A549 (cell line): ENCODE measurements around the gene ZP3. TPM values are rescaled to one million over a fixed set of nuclear protein-coding genes. Genes with fewer than 3 reads are reported as not detected.

Experiments used
- ATAC-seq, 2 experiments: fragments of 200-7000 bp in 1 of 2; fragments of >200 bp in 1 of 2; cut with Nextera tagmentation in 1 of 2; cut with Tn5 transposase in 1 of 2; 3 replicates each; pipeline versions ENCODE4 v1.8.0 to v1.9.1; 2018 to 2020; ENCODE audit warnings: mild to moderate bottlenecking in 1 of 2, moderate library complexity in 1 of 2
- CTCF ChIA-PET: fragments of 300-600 bp; sonication (Branson Sonifier 250); formaldehyde crosslinking; extraction: SDS; loops from one replicate; lab custom pipeline; 2021; ENCODE audit warnings: antibody characterized with exemption, inconsistent platforms; lab: Yijun Ruan, JAX
- POLR2A ChIA-PET: fragments of 350-600 bp; formaldehyde crosslinking; extraction: SDS; loops from one replicate; lab custom pipeline; 2021; ENCODE audit warnings: antibody characterized with exemption, inconsistent platforms; lab: Yijun Ruan, JAX
- DNase-seq, 2 experiments: peaks; one replicate each; pipeline versions ENCODE4 v3.0.0 to v3.0.0-alpha.2; 2011 to 2016; ENCODE audit warnings: low read depth in 1 of 2, low spot score in 1 of 2
- FAIRE-seq: peaks from 2 replicates; lab custom pipeline; 2011; peaks lifted over from hg19 to GRCh38; lab: Jason Lieb, UNC
- H3K27ac ChIP-seq, 2 experiments: fragments of >200 bp; sonication (Bioruptor Twin); formaldehyde crosslinking; 3 replicates each; pipeline ENCODE4 v1.5.1; 2016 to 2017
- H3K4me1 ChIP-seq: fragments of >200 bp; sonication (Bioruptor Twin); formaldehyde crosslinking; 3 replicates; pipeline ENCODE4 v1.6.1; 2016
- H3K4me2 ChIP-seq: fragments of >200 bp; sonication (Bioruptor Twin); formaldehyde crosslinking; 3 replicates; pipeline ENCODE4 v1.6.1; 2016
- H3K4me3 ChIP-seq: fragments of >200 bp; sonication (Bioruptor Twin); formaldehyde crosslinking; 3 replicates; pipeline ENCODE4 v1.5.1; 2016
- H3K9me3 ChIP-seq: fragments of >200 bp; sonication (Bioruptor Twin); formaldehyde crosslinking; 3 replicates; pipeline ENCODE4 v1.6.1; 2016
- BHLHE40 ChIP-seq: IDR thresholded peaks from 2 replicates; pipeline ENCODE4 v1.6.1; 2012; ENCODE audit warnings: low read depth, low read length, inconsistent platforms
- CBX2 ChIP-seq: fragments of 200-600 bp; sonication (generic); IDR thresholded peaks from 2 replicates; pipeline ENCODE4 v1.6.1; 2016; ENCODE audit warnings: low read depth, mild to moderate bottlenecking, borderline replicate concordance
- CHD2 ChIP-seq: fragments of 150-350 bp; IDR thresholded peaks from 2 replicates; pipeline ENCODE4 v1.6.1; 2014; ENCODE audit warnings: low read length; ENCODE audit not compliant: partially characterized antibody
- CHD4 ChIP-seq: fragments of 200-600 bp; sonication (generic); IDR thresholded peaks from 2 replicates; pipeline ENCODE4 v1.6.1; 2016; ENCODE audit warnings: antibody characterized with exemption, mild to moderate bottlenecking, borderline replicate concordance
- CTCF ChIP-seq: fragments of >200 bp; sonication (Bioruptor Twin); formaldehyde crosslinking; IDR thresholded peaks from 3 replicates; pipeline ENCODE4 v1.5.1; 2016
- E2F6 ChIP-seq: IDR thresholded peaks from 2 replicates; pipeline ENCODE4 v1.6.1; 2012; ENCODE audit warnings: low read depth, borderline replicate concordance
- ESRRA ChIP-seq: fragments of 150-350 bp; IDR thresholded peaks from 2 replicates; pipeline ENCODE4 v1.6.1; 2014; ENCODE audit warnings: mild to moderate bottlenecking, low read length, borderline replicate concordance
- HOXA7 ChIP-seq: fragments of 250-450 bp; sonication (Bioruptor Pico); IDR thresholded peaks from 2 replicates; pipeline ENCODE4 v1.5.0; 2020; ENCODE audit warnings: mild to moderate bottlenecking, moderate library complexity
- HOXB13 ChIP-seq: fragments of 250-450 bp; sonication (Bioruptor Pico); IDR thresholded peaks from 2 replicates; pipeline ENCODE4 v1.5.0; 2020; ENCODE audit warnings: low read depth, mild to moderate bottlenecking, moderate library complexity
- HOXB5 ChIP-seq: fragments of 250-450 bp; sonication (Bioruptor Pico); IDR thresholded peaks from 2 replicates; pipeline ENCODE4 v1.5.0; 2020; ENCODE audit warnings: mild to moderate bottlenecking, moderate library complexity
- MYC ChIP-seq: IDR thresholded peaks from 2 replicates; pipeline ENCODE4 v1.6.1; 2012; ENCODE audit warnings: mild to moderate bottlenecking, inconsistent platforms, low read length, improper control_type of control experiment, borderline replicate concordance
- NR3C1 ChIP-seq: fragments of >200 bp; sonication (Bioruptor Twin); formaldehyde crosslinking; IDR thresholded peaks from 3 replicates; pipeline ENCODE4 v1.6.1; 2017
- POLR2A ChIP-seq: IDR thresholded peaks from 2 replicates; pipeline ENCODE4 v1.6.1; 2012; ENCODE audit warnings: mild to moderate bottlenecking, low read length
- RCOR1 ChIP-seq: fragments of 150-350 bp; IDR thresholded peaks from 2 replicates; pipeline ENCODE4 v1.6.1; 2014; ENCODE audit warnings: antibody characterized with exemption, low read length, low read depth
- SREBF2 ChIP-seq: fragments of 450-650 bp; IDR thresholded peaks from 2 replicates; pipeline ENCODE4 v1.6.1; 2014; ENCODE audit warnings: mild to moderate bottlenecking, moderate library complexity
- TP53 ChIP-seq: fragments of 250-450 bp; sonication (Bioruptor Pico); IDR thresholded peaks from 2 replicates; pipeline ENCODE4 v1.5.0; 2021; ENCODE audit warnings: mild to moderate bottlenecking, moderate library complexity
- ZC3H11A ChIP-seq: fragments of 450-650 bp; IDR thresholded peaks from 2 replicates; pipeline ENCODE4 v1.6.1; 2014; ENCODE audit warnings: antibody characterized with exemption, mild to moderate bottlenecking
- ZFP36 ChIP-seq: fragments of 450-650 bp; IDR thresholded peaks from 2 replicates; pipeline ENCODE4 v1.6.1; 2014; ENCODE audit warnings: borderline replicate concordance; ENCODE audit not compliant: partially characterized antibody
- ZNF302 ChIP-seq: fragments of 250-450 bp; sonication (Bioruptor Pico); IDR thresholded peaks from 2 replicates; pipeline ENCODE4 v1.9.0; 2021; ENCODE audit warnings: inconsistent platforms, mild to moderate bottlenecking, moderate library complexity
- WGBS: methylation state at CpG from one replicate; pipeline ENCODE4 v1.1.6; 2017; ENCODE audit errors: missing lambda C conversion rate; 5-methylcytosine and 5-hydroxymethylcytosine counted together
- polyA minus RNA-seq: library from RNA; depleted of rRNA, polyadenylated mRNA; stranded (reverse); fragments of >200 nt; gene quantifications from 2 replicates; pipeline ENCODE4 v1.2.3, GENCODE V29; 2011; rRNA and poly(A)+ RNA removed
- polyA plus RNA-seq, 4 experiments: library from polyadenylated mRNA; depleted of rRNA in 3 of 4; stranded (reverse); fragments of >200 nt; fragmentation: RNase III in 1 of 4; extraction: RNeasy Plus Mini Kit Qiagen cat#74134 plus additional on column Dnase treatment in 1 of 4; gene quantifications; 2 replicates in 3 of 4; 3 replicates in 1 of 4; pipeline ENCODE4 v1.2.3, GENCODE V29; 2011 to 2017

Gene ZP3
- polyA plus RNA-seq (2011; rRNA removed) (26.5 and 38.6 TPM in 2 replicates), polyA plus RNA-seq (2017; fragmentation: RNase III; extraction: RNeasy Plus Mini Kit Qiagen cat#74134 plus additional on column Dnase treatment) (19.5 to 21.4 TPM (median 20.1 TPM) in 3 replicates), polyA minus RNA-seq (80.6 and 90.3 TPM in 2 replicates)
- polyA plus RNA-seq (2012; cell fraction: cytosol; rRNA removed), result 23.7 and 28.6 TPM in 2 replicates
- polyA plus RNA-seq (2012; cell fraction: nucleus; rRNA removed), result 31.7 and 32.8 TPM in 2 replicates

DNA sequence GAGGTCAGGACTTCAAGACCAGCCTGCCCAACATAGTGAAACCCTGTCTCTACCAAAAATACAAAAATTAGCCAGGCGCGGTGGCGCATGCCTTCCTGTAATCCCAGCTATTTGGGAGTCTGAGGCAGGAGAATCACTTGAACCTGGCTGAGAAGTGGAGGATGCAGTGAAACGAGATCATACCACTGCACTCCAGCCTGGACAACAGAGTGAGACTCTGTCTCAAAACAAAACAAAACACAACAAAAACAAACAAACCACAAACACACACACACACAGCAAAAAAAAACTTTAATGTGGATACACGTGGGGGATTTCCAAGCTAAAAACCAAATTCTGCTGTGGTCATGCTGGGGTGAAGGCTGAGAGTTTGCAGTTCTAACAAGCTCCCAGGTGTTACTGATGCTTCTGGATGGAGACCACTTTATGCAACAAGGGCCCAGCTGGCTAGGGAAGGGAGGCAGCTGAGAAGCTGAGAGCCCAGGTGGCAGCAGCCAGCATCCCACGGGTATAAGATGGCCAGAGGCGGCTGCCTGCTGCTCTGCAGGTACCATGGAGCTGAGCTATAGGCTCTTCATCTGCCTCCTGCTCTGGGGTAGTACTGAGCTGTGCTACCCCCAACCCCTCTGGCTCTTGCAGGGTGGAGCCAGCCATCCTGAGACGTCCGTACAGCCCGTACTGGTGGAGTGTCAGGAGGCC, at the start of gene ZP3:
Gene ZP3 (plus strand): TSS at position 538 of the 699 bp plus-strand sequence. CDS start 15 bp downstream, at position 553.
- peaks cover 7% of the 10 kb centered on the region; the same call in 1 of the 3 replicates for H3K9me3 ChIP-seq

GRCh38 chr7:76375251-76375650, 49.5 kb upstream of the ZP3 start:
- no peak for FAIRE-seq
- no peak for ATAC-seq
- 96% methylated on average over 9 of the region's 9 CpGs for WGBS
- no peak for DNase-seq
- H3K9me3 ChIP-seq, result no peaks in the 10 kb centered on the region
- no peak overlapping the region for H3K4me2 ChIP-seq
- peak overlapping the region; percentile 33 to 96; a peak in 4 of 6 replicates for H3K27ac ChIP-seq
- CTCF ChIA-PET, result interaction anchor here (4.0 to 4.9 kb wide), 2 partner anchors 10 to 16 kb away, joined by 21 to 28 read pairs; partner anchors contain the start of gene YWHAG
- no peak overlapping the region for H3K4me3 ChIP-seq
- peaks cover 58% of the 10 kb centered on the region for H3K4me1 ChIP-seq
- POLR2A ChIA-PET, result no interaction called here
- TF ChIP-seq CBX2, result no peak
- no peak for TF ChIP-seq NR3C1
- no peak for TF ChIP-seq SREBF2

More for the DNA sequence above, at the start of gene ZP3:
- Histone ChIP-seq H3K27ac (peak within 1 kb of the TSS; percentile 71 to 83), H3K4me2 (peak within 1 kb of the TSS; percentile 37), H3K4me1 (peaks cover 43% of the 10 kb centered on the region), H3K4me3 (no peak within 1 kb of the TSS)
- WGBS, result 90% methylated on average over 10 of the region's 10 CpGs
- ATAC-seq (no peak; a peak in 1 of 6 replicates), FAIRE-seq (no peak), DNase-seq (no peak)
- CTCF ChIA-PET, result interaction anchor here (1.0 kb wide), 1 partner anchor 105 kb away, joined by 4 read pairs; no protein-coding TSS in a partner anchor
- TF ChIP-seq HOXA7 (CRISPR knock-in tag), result no peak
- no peak for TF ChIP-seq ZC3H11A
- TF ChIP-seq E2F6, result no peak
- no peak for TF ChIP-seq ZFP36
- no peak for TF ChIP-seq POLR2A
- TF ChIP-seq HOXB5, result no peak
- TF ChIP-seq ZNF302, result no peak
- TF ChIP-seq CHD4, result no peak
- TF ChIP-seq MYC, result no peak
- TF ChIP-seq CBX2, result no peak
- TF ChIP-seq HOXB13 (CRISPR knock-in tag), result no peak
- TF ChIP-seq ESRRA, result no peak
- TF ChIP-seq CTCF, result no peak
- TF ChIP-seq RCOR1, result no peak
- no peak for TF ChIP-seq TP53 (CRISPR knock-in tag)
- TF ChIP-seq BHLHE40, result no peak
- no peak for TF ChIP-seq CHD2
- POLR2A ChIA-PET, result interaction anchor here (1.3 kb wide), 1 partner anchor 66 kb away, joined by 8 read pairs; the partner anchor contains the start of gene YWHAG
